ENCODE data around the gene SV2B.

The SV2B gene

DNA sequence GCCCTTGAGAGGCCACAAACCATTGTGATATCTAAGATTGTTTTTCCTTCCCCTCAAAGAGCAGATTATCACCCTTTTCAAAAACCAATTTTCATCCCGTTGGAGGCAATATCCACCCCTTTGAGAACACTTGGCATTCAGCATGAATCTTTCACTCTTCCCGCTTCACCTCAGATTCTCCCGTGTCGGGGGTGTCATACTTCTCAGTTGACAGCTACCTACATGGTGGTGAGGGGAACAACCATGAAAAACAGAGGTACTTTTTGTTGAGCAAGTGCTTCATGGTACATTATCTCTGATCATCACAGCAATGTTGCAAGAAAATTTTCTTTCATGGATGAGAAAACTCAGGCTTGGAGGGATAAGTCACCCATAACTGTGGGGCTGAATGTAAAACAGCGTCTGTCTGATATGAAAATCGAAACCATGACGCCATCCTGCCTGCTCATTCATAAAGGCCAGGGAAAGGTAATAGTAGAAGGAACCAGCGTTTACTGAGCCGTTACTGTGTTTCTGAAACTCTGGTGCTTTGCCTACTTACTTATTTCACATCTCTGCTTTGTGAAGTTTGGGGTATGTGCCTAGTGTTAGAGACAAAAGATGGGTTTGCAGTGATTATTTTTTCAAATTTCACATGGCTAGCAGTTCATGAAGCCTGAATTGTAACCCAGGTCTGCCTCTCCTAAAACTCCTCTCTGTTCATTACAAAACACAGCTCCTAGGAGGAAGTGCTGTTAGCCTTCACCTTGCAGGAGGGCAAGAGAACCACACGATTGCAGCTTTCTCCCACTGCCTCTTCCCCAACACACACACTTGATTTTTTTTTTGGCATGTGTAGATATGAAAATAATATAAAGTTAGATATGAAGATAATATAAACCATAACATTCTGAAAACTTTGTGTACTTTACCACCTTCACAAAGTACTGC lies 35.4 kb downstream of the SV2B start:
- TF ChIP-seq, protein P1, sequence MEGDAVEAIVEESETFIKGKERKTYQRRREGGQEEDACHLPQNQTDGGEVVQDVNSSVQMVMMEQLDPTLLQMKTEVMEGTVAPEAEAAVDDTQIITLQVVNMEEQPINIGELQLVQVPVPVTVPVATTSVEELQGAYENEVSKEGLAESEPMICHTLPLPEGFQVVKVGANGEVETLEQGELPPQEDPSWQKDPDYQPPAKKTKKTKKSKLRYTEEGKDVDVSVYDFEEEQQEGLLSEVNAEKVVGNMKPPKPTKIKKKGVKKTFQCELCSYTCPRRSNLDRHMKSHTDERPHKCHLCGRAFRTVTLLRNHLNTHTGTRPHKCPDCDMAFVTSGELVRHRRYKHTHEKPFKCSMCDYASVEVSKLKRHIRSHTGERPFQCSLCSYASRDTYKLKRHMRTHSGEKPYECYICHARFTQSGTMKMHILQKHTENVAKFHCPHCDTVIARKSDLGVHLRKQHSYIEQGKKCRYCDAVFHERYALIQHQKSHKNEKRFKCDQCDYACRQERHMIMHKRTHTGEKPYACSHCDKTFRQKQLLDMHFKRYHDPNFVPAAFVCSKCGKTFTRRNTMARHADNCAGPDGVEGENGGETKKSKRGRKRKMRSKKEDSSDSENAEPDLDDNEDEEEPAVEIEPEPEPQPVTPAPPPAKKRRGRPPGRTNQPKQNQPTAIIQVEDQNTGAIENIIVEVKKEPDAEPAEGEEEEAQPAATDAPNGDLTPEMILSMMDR (conservative IDR thresholded peaks at IDR 0.05; ENCODE audit: low read depth, low read length), result no peak
- no peak for DNase-seq (ENCODE audit: low read depth)
- no peak overlapping the region for H3K4me3 ChIP-seq (ENCODE audit: low read depth, low read length)

DNA sequence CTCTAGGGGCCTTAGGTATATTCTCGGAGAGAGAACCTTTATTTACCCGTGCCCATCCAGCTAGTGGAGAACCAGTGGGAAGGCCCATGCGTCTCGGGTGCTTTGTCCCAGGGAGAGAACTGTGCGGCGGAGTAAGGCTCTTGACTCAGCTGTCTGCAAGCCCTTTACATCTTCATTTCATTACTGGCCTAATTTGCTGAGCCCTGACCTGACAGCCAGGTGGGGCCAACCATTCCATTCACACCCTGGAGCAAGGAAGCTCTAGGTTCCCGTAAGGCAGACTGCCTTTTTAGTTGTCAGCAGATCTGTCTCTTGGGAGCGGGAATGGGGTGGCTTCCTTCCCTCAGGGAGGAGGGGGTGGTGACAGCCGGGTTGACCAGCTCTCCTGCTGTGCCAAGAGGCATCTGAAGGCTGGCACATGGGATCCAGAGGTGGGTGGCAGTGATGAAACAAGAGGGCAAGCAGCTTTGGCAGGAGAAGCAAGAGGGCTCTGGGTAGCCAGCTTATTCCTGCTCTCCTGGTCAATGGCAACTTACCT lies 36.4 kb downstream of the SV2B start:
- no peak overlapping the region for H3K4me3 ChIP-seq (ENCODE audit: low read depth, low read length)
- DNase-seq (ENCODE audit: low read depth), result no peak
- TF ChIP-seq, protein P1 (conservative IDR thresholded peaks at IDR 0.05; ENCODE audit: low read depth, low read length), result no peak

DNA sequence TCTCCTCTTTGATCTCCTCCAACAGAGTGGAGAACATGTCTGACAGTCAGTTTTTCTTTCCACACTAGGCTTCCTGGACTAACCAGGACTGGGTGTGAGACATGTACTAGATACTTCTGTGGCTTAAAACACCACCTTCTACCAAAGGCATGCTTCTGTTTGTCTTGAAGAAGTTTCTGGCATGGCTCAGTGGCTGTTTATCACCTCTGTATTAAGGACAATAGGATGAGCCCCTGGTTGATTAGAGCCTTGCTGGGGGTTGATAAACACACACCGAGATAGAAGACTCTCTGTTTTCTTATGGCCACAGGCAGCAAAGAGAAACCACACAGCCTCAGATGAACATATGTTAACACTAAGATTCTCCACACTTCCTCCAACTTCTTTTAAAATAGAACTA lies 40.5 kb downstream of the SV2B start:
- DNase-seq (ENCODE audit: low read depth), result no peak
- no peak overlapping the region for H3K4me3 ChIP-seq (ENCODE audit: low read depth, low read length)
- TF ChIP-seq, protein P1 (conservative IDR thresholded peaks at IDR 0.05; ENCODE audit: low read depth, low read length), result no peak

DNA sequence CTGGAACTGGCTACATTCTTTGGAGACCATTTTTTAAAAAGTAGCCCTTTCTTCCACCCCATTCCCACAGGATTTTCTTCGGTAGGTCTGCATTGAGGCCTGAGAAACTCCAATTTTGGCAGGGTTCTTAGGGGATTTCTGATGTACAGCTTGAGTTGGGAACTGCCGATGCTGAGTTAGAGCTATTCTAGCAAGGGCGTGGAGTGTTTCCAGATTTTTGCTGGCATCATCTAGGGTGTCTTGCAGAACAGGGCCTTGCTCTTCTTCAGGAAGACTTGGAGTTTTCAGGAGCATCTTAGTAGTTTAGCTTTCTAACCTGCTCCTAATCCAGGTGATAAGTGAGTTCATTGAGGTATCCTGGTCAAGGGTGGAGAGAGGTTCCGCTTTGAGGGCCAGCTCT lies 41.0 kb downstream of the SV2B start:
- TF ChIP-seq, protein P1 (conservative IDR thresholded peaks at IDR 0.05; ENCODE audit: low read depth, low read length), result no peak
- no peak for DNase-seq (ENCODE audit: low read depth)

DNA sequence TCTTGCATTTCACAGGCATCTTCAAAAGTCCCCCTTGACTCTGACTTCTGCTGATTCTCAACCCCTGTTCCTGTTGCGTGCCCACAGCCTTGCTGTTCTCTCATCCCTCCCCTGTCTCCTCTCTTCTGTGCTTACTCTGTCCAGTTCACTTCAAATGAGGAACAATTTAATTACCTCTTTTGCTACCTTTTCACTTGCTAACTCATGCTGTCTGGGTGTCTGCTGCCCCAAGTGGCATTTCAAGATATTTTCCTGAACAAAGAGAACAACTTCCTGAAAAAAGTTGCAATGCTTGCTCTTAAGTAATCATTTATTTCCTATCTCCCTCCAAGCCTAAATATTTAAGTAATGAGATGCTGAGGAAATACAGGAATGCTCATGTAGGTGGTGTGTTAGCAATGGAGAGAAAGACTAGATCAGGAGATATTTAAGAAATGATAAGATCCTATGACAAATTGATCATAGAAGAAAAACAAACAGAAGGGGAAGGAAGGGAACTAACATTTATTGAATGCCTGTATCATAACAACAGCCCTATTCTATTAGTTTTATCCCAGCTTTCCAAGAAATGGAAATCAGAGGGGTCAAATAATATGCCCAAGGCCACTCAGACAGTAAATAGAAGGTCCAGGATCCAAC lies 42.2 kb downstream of the SV2B start:
- DNase-seq (ENCODE audit: low read depth), result peak; percentile 17
- TF ChIP-seq, protein P1 (conservative IDR thresholded peaks at IDR 0.05; ENCODE audit: low read depth, low read length), result peak; percentile 38
- H3K4me3 ChIP-seq (ENCODE audit: low read depth, low read length), result no peak overlapping the region

More for the DNA sequence above, 41.0 kb downstream of the SV2B start:
- H3K4me3 ChIP-seq (ENCODE audit: low read depth, low read length), result no peak overlapping the region

DNA sequence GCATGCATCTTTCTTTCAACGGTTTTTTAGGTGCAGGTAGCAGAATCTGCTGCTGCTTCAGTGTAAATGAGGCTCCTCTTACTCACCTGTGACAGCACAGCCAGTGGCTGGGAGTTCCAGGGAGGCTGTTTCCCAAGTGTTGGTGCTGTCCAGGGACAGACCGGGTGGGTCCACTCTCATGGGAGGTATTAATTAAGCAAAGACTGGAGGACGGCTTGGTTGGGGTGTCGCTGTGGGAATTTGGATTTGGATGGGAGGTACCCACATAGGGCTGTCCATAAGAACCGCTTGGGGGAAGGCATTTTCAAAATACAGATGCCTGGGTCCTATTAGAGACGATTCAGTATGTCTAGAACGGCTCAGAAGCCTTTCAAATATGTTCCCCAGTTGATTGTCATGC lies 42.9 kb downstream of the SV2B start:
- no peak for DNase-seq (ENCODE audit: low read depth)
- H3K4me3 ChIP-seq (ENCODE audit: low read depth, low read length), result no peak overlapping the region
- TF ChIP-seq, protein P1 (conservative IDR thresholded peaks at IDR 0.05; ENCODE audit: low read depth, low read length), result no peak
